IMR-90 (cell line): ENCODE measurements around the gene NAV1. TPM values are rescaled to one million over a fixed set of nuclear protein-coding genes. Genes with fewer than 3 reads are reported as not detected.

ENCODE experiments used
- ATAC-seq: fragments of 200-7000 bp; cut with Tn5 transposase; 2 replicates; pipeline ENCODE4 v1.9.1; 2020; ENCODE audit warnings: low read depth, mild to moderate bottlenecking, moderate library complexity
- BruUV-seq: library from RNA; stranded (reverse); fragments of 400-500 nt; replicated peaks from 2 replicates; lab custom pipeline; 2021; lab: Mats Ljungman, UMichigan
- CTCF ChIA-PET: fragments of 300-600 bp; formaldehyde crosslinking; extraction: SDS; loops from one replicate; lab custom pipeline; 2021; ENCODE audit warnings: antibody characterized with exemption; lab: Yijun Ruan, JAX
- POLR2A ChIA-PET: fragments of 300-600 bp; sonication (Branson Sonifier 250); formaldehyde crosslinking; loops from one replicate; lab custom pipeline; 2022; ENCODE audit warnings: antibody characterized with exemption; ENCODE audit not compliant: unreplicated experiment; lab: Charles Lee
- DNase-seq: peaks from one replicate; pipeline ENCODE4 v3.0.0; 2013
- H2AFZ ChIP-seq: replicated peaks from 2 replicates; pipeline ENCODE3; 2013; ENCODE audit warnings: low read length, mild to moderate bottlenecking; ENCODE audit not compliant: poor library complexity
- H2AK5ac ChIP-seq: 2 replicates; pipeline ENCODE4 v1.6.1; 2013; ENCODE audit warnings: low read depth, low read length, inconsistent platforms
- H2AK9ac ChIP-seq: replicated peaks from 2 replicates; pipeline ENCODE3; 2013; ENCODE audit warnings: mild to moderate bottlenecking, low read depth, low read length, moderate library complexity; ENCODE audit not compliant: poor library complexity
- H2BK120ac ChIP-seq: 2 replicates; pipeline ENCODE4 v1.6.1; 2013; ENCODE audit warnings: low read depth, low read length, inconsistent platforms
- H2BK15ac ChIP-seq: 3 replicates; pipeline ENCODE4 v1.6.1; 2013; ENCODE audit warnings: low read depth, low read length, inconsistent platforms
- H2BK20ac ChIP-seq: 2 replicates; pipeline ENCODE4 v1.6.1; 2013; ENCODE audit warnings: low read depth, mild to moderate bottlenecking, inconsistent platforms, low read length, moderate library complexity
- H2BK5ac ChIP-seq: 2 replicates; pipeline ENCODE4 v1.6.1; 2013; ENCODE audit warnings: mild to moderate bottlenecking, low read depth, low read length, inconsistent platforms; ENCODE audit not compliant: poor library complexity, severe bottlenecking
- H3K14ac ChIP-seq: replicated peaks from 2 replicates; pipeline ENCODE4 v1.6.1; 2013; ENCODE audit warnings: low read depth, low read length, inconsistent platforms
- H3K18ac ChIP-seq: 2 replicates; pipeline ENCODE4 v1.6.1; 2013; ENCODE audit warnings: low read depth, low read length, control low read depth
- H3K23ac ChIP-seq: 2 replicates; pipeline ENCODE4 v1.6.1; 2013; ENCODE audit warnings: low read depth, low read length, inconsistent platforms
- H3K27ac ChIP-seq: 2 replicates; pipeline ENCODE4 v1.5.1; 2013; ENCODE audit warnings: mild to moderate bottlenecking, control low read depth, low read length; ENCODE audit not compliant: insufficient read depth
- H3K27me3 ChIP-seq: 2 replicates; pipeline ENCODE4 v1.6.1; 2013; ENCODE audit warnings: low read length; ENCODE audit not compliant: control insufficient read depth, insufficient read depth
- H3K36me3 ChIP-seq: 2 replicates; pipeline ENCODE4 v1.6.1; 2013; ENCODE audit warnings: low read length, mixed read lengths; ENCODE audit not compliant: control insufficient read depth, insufficient read depth
- H3K4ac ChIP-seq: 2 replicates; pipeline ENCODE4 v1.6.1; 2013; ENCODE audit warnings: low read depth, low read length, inconsistent platforms
- H3K4me1 ChIP-seq: 2 replicates; pipeline ENCODE4 v1.6.1; 2013; ENCODE audit warnings: low read length, mixed read lengths; ENCODE audit not compliant: control insufficient read depth, insufficient read depth
- H3K4me2 ChIP-seq: 2 replicates; pipeline ENCODE4 v1.6.1; 2013; ENCODE audit warnings: low read depth, mild to moderate bottlenecking, control low read depth, low read length, moderate library complexity
- H3K4me3 ChIP-seq: 2 replicates; pipeline ENCODE4 v1.5.1; 2013; ENCODE audit warnings: low read depth, mild to moderate bottlenecking, control low read depth, low read length, moderate library complexity; ENCODE audit not compliant: insufficient read depth
- H3K56ac ChIP-seq: 2 replicates; pipeline ENCODE4 v1.6.1; 2013; ENCODE audit warnings: low read length, inconsistent platforms; ENCODE audit not compliant: insufficient read depth; ENCODE audit errors: extremely low read depth
- H3K79me1 ChIP-seq, 2 experiments: 2 replicates each; pipeline ENCODE4 v1.6.1; 2013; ENCODE audit warnings: low read length in 2 of 2, inconsistent platforms in 1 of 2, low read depth in 1 of 2
- H3K9ac ChIP-seq: 2 replicates; pipeline ENCODE4 v1.6.1; 2013; ENCODE audit warnings: low read depth, low read length, control low read depth
- H3K9me1 ChIP-seq: 2 replicates; pipeline ENCODE4 v1.6.1; 2013; ENCODE audit warnings: low read length, inconsistent platforms; ENCODE audit not compliant: insufficient read depth
- H3K9me3 ChIP-seq: 2 replicates; pipeline ENCODE4 v1.6.1; 2013; ENCODE audit warnings: low read length; ENCODE audit not compliant: control insufficient read depth, insufficient read depth
- H4K20me1 ChIP-seq: 2 replicates; pipeline ENCODE4 v1.6.1; 2013; ENCODE audit warnings: low read length, inconsistent platforms; ENCODE audit not compliant: insufficient read depth
- H4K5ac ChIP-seq: 2 replicates; pipeline ENCODE4 v1.6.1; 2013; ENCODE audit warnings: mild to moderate bottlenecking, low read depth, low read length, control low read depth
- H4K8ac ChIP-seq, 2 experiments: 2 replicates each; pipeline ENCODE4 v1.6.1; 2013; ENCODE audit warnings: low read depth in 2 of 2, low read length in 2 of 2, control low read depth in 1 of 2, inconsistent platforms in 1 of 2
- H4K91ac ChIP-seq: 2 replicates; pipeline ENCODE4 v1.6.1; 2013; ENCODE audit warnings: low read depth, low read length, inconsistent platforms; ENCODE audit not compliant: insufficient read depth
- BHLHE40 ChIP-seq: fragments of 150-350 bp; IDR thresholded peaks from 2 replicates; pipeline ENCODE4 v1.6.1; 2016; ENCODE audit warnings: mild to moderate bottlenecking, low read depth, low read length
- CEBPB ChIP-seq: IDR thresholded peaks from 2 replicates; pipeline ENCODE4 v1.6.1; 2012; ENCODE audit warnings: low read depth, low read length, improper control_type of control experiment
- CHD1 ChIP-seq: IDR thresholded peaks from 2 replicates; pipeline ENCODE4 v1.6.1; 2012; ENCODE audit warnings: low read depth, low read length, improper control_type of control experiment
- CTCF ChIP-seq: conservative IDR thresholded peaks from 2 replicates; pipeline ENCODE4 v1.5.1; 2012; ENCODE audit warnings: mild to moderate bottlenecking, low read depth, low read length, improper control_type of control experiment
- ELK1 ChIP-seq: fragments of 150-350 bp; IDR thresholded peaks from 2 replicates; pipeline ENCODE4 v1.6.1; 2016; ENCODE audit warnings: low read depth, mild to moderate bottlenecking, low read length, moderate library complexity, borderline replicate concordance
- FOS ChIP-seq: fragments of 150-350 bp; IDR thresholded peaks from 2 replicates; pipeline ENCODE4 v1.6.1; 2016; ENCODE audit warnings: low read depth, low read length
- MAFK ChIP-seq: IDR thresholded peaks from 2 replicates; pipeline ENCODE4 v1.6.1; 2012; ENCODE audit warnings: low read depth, low read length, improper control_type of control experiment
- MAZ ChIP-seq: IDR thresholded peaks from 2 replicates; pipeline ENCODE4 v1.6.1; 2012; ENCODE audit warnings: low read depth, mild to moderate bottlenecking, low read length, improper control_type of control experiment, moderate library complexity, borderline replicate concordance
- MXI1 ChIP-seq: IDR thresholded peaks from 2 replicates; pipeline ENCODE4 v1.6.1; 2012; ENCODE audit warnings: low read depth, mild to moderate bottlenecking, low read length, moderate library complexity, borderline replicate concordance
- NFE2L2 ChIP-seq: fragments of 150-350 bp; IDR thresholded peaks from 2 replicates; pipeline ENCODE4 v1.6.1; 2016; ENCODE audit warnings: low read depth, mild to moderate bottlenecking, low read length
- POLR2A ChIP-seq: IDR thresholded peaks from 2 replicates; pipeline ENCODE4 v1.6.1; 2012; ENCODE audit warnings: mild to moderate bottlenecking, low read depth, low read length
- RAD21 ChIP-seq: IDR thresholded peaks from 2 replicates; pipeline ENCODE4 v1.6.1; 2012; ENCODE audit warnings: low read length, improper control_type of control experiment
- RCOR1 ChIP-seq: IDR thresholded peaks from 2 replicates; pipeline ENCODE4 v1.6.1; 2012; ENCODE audit warnings: mild to moderate bottlenecking, low read length, improper control_type of control experiment; ENCODE audit not compliant: insufficient replicate concordance
- RFX5 ChIP-seq: IDR thresholded peaks from 2 replicates; pipeline ENCODE4 v1.8.0; 2012; ENCODE audit warnings: low read depth, mild to moderate bottlenecking, low read length, moderate library complexity
- SMC3 ChIP-seq: fragments of 150-350 bp; IDR thresholded peaks from 2 replicates; pipeline ENCODE4 v1.6.1; 2016; ENCODE audit warnings: low read depth, mild to moderate bottlenecking, antibody characterized with exemption, low read length, moderate library complexity
- USF2 ChIP-seq: fragments of 150-350 bp; IDR thresholded peaks from 2 replicates; pipeline ENCODE4 v1.6.1; 2017; ENCODE audit warnings: mild to moderate bottlenecking, antibody characterized with exemption, low read length, low read depth
- WGBS, 2 experiments: methylation state at CpG; one replicate each; pipeline versions ENCODE4 v1.1.5 to v1.1.7; 2013; ENCODE audit warnings: missing lambda C conversion rate in 2 of 2; ENCODE audit not compliant: insufficient read length in 1 of 2; ENCODE audit errors: extremely low coverage in 2 of 2; 5-methylcytosine and 5-hydroxymethylcytosine counted together
- dilution Hi-C: fragments of 300-500 bp; cut with HindIII; formaldehyde crosslinking; loops from one replicate; pipeline ENCODE4 v1.14.3; 2018; ENCODE audit warnings: low sequenced_read_pairs; ENCODE audit not compliant: unreplicated experiment
- in situ Hi-C: fragments of 300-500 bp; cut with MboI; formaldehyde crosslinking; loops from 3 replicates; pipeline ENCODE4 v1.14.3; 2019; ENCODE audit warnings: low sequenced_read_pairs, inconsistent platforms, mixed read lengths
- intact Hi-C: fragments of 100-400 bp; cut with micrococcal nuclease; formaldehyde crosslinking; loops from 2 replicates; pipeline ENCODE4 v1.10.0; 2022
- polyA plus RNA-seq, 3 experiments: library from polyadenylated mRNA; depleted of rRNA; stranded (reverse); fragments of >200 nt; gene quantifications; 2 replicates each; pipeline ENCODE4 v1.2.3, GENCODE V29; 2012; ENCODE audit warnings: low replicate concordance in 1 of 3
- total RNA-seq: library from RNA; depleted of rRNA; stranded (reverse); fragments of >200 nt; gene quantifications from 2 replicates; pipeline ENCODE4 v1.2.3, GENCODE V29; 2012

Gene NAV1
- total and polyA plus RNA-seq, 2 of the 4 experiments (the other 2 are of a cell fraction) = 14.0 to 23.1 TPM

- Histone ChIP-seq H3K14ac (peak overlapping the region; percentile 96), H2AFZ (no peak overlapping the region), H3K4me1 (peaks cover 35% of the 10 kb centered on the region), H3K27ac (peak overlapping the region; percentile 94), H3K56ac (peak overlapping the region; percentile 97), H3K4me3 (peak overlapping the region; percentile 79), H3K9me3 (no peaks in the 10 kb centered on the region), H4K5ac (peak overlapping the region; percentile 86; the same call in 1 of the 2 replicates), H4K8ac (peak overlapping the region; percentile 94), H3K36me3 (peaks cover 14% of the 10 kb centered on the region), H3K23ac (peak overlapping the region; percentile 96), H4K91ac (peak overlapping the region; percentile 96), H3K27me3 (no peaks in the 10 kb centered on the region), H3K79me1 (peaks cover 7 to 41% of the 10 kb centered on the region in 2 experiments; a peak in 2 of 4 replicates), H2BK20ac (peak overlapping the region; percentile 45; the same call in 1 of the 2 replicates), H3K4ac (peak overlapping the region; percentile 95), H2BK5ac (peak overlapping the region; percentile 94), H3K9ac (peak overlapping the region; percentile 95), H3K9me1 (peaks cover 31% of the 10 kb centered on the region), H2AK5ac (peak overlapping the region; percentile 97), H2BK15ac (peak overlapping the region; percentile 94; the same call in 2 of the 3 replicates), H3K18ac (peak overlapping the region; percentile 87), H3K4me2 (peak overlapping the region; percentile 97), H2AK9ac (peak overlapping the region; percentile 95), H4K20me1 (peaks cover 25% of the 10 kb centered on the region), H2BK120ac (peak overlapping the region; percentile 49)
- ATAC-seq (no peak), DNase-seq (no peak)
- WGBS, 2 experiments = 7% methylated on average over 2 of the region's 3 CpGs; no CpG with 5 or more reads in 1 of the 2 experiments
- TF ChIP-seq BHLHE40 (no peak), SMC3 (no peak), ELK1 (no peak), NFE2L2 (no peak), RAD21 (no peak), MXI1 (no peak), RFX5 (no peak), CTCF (no peak), CEBPB (no peak), POLR2A (no peak; the same call in 1 of the 2 replicates), MAFK (no peak), RCOR1 (no peak), USF2 (no peak), FOS (no peak), MAZ (no peak), CHD1 (no peak)
- dilution Hi-C loops = no loop called here
- POLR2A ChIA-PET = interaction anchor here (0.8 to 1.5 kb wide), 2 partner anchors 10 to 15 kb away, joined by 4 to 5 read pairs; no protein-coding TSS in a partner anchor
- no TSS peak for BruUV-seq
- in situ Hi-C loops = no loop called here
- CTCF ChIA-PET = interaction anchor here (0.5 kb wide), 1 partner anchor 15 kb away, joined by 9 read pairs; no protein-coding TSS in a partner anchor
- intact Hi-C loops = loop anchor here (5.0 kb wide), 1 partner anchor 39 kb away; the partner anchor contains the start of gene PHLDA3
Measured at GRCh38 chr1:201506092-201506491, 32.8 kb upstream of the NAV1 start.
